IPS-NIHi11 (cell line): ENCODE results near the gene USP36.

Experiments used
- DNase-seq: peaks from one replicate; pipeline ENCODE4 v3.0.0; 2012; ENCODE audit warnings: mixed read lengths, low spot score

Gene USP36

DNA sequence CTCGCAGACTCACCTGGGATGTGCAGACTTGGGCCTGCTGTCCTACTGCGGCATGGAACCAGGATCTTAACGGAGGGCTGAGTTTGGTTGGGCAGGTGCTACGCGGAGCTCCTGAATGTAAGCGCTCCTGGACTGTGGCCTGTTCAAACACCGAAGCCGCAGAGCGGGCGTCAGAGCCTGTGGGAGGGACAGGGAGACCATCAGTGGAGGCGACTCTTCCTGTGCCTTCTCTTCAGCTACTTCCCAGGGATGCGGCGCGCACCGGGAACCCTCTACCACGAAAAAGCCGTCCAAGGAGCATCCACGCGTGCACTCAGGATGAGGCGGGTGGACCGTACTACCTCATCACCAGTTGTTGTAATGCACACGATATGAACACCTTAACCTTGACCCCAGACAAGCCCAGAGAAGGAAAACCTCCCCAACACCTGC is 2.0 kb downstream of the USP36 start:
- DNase-seq, result no peak

DNA sequence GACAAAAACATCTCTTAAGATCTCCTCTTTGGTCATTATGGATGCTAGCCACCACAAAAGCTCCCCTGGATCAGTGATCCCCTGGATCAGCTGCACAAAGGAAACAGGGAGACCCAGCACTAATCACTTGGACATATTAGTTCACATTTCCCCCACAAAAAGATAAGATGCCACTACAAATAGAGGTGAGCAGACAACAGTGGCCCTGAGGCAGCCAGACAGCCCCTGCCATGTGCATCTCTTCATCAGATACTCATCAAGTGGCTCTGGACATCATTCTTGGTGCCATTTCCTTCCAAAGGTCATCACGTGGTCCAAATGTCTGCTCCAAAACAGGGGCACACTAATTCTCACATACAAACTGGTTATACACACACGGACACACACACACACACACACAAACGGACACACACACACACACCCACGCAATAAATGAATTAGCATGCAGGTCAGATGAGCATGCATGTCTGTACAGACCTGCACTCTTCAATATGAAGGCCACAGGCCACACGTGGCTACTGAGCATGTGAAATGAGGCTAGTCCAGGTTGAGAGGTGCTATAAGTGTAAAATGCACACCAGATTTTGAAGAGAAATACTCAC is 4.1 kb downstream of the USP36 start:
- no peak for DNase-seq

DNA sequence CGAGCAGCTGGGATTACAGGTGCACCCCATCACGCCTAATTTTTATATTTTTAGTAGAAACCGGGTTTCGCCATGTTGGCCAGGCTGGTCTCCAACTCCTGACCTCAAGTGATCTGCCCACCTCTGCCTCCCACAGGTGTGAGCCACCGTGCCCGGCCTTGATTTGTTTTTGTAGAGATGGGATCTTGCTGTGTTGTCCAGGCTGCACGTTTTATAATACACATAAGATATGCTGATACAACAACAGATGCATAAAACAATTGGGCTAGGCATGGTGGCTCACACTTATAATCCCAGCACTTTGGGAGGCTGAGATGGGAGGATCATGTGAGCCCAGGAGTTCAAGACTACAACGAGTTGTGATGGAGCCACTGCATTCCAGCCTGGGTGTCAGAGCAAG is 6.0 kb downstream of the USP36 start:
- no peak for DNase-seq

DNA sequence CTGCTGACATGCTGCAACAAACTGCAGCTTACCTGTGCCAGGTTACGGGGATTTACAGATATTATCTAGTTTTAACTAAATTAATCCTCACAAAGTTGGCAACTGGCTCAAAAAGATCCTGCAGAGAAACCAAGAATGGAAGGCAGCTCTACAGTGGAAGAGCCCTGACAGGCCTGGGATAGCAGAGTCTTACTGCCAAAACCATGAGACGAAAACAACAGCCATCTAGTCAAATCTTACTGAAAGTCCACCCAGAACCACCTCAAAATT is 8.1 kb downstream of the USP36 start:
- DNase-seq, result no peak

DNA sequence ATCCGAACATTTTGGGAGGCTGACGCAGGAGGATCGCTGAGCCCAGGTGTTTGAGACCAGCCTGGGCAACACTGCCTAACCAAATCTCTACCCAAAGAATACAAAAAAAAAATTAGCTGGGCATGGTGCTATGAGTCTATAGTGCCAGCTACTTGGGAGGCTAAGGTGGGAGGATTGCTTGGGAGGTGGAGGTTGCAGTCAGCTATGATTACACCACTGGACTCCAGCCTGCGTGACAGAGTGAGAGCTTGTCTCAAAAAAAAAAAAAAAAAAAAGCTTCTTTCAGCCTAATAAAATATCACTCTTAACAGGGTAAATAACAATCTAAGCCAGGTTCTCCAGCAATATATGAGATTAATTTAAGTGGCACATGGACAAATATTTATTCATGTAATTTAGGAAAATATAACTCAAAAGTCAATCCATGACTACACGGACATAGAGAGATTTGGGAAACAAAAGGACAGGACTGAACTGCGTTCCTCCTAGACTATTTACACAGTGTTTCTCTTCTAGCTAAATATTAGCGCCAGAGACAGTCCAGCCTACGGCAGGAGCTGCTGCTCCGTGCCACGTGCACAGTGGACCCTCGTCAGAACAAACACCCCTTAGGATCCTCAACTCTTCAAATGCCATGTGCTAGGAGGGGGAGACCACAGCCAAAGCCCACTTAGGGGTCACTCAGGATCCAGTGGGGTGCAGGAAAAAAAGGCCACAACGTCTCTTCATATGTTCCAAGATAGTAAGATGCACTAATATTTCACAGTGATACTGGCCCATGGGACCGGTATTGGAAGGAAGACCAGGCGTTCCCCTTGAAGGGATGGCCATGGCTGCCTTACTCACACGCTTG is 8.7 kb downstream of the USP36 start:
- no peak for DNase-seq

DNA sequence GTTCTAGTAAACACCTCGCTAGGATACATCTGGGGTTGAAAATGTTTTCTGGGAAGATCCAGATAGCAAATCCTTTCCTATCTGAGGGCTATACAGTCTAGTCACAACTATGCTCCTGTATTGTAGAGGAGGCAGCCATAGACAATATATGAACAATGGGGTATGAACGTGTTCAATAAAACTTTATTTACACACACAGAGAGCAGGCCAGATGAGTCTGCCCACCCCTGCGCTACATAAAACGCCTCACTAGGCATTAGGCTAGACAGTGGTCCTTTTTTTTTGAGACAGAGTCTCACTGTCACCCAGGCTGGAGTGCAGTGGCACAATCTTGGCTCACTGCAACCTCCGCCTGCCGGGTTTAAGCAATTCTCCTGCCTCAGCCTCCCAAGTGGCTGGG is 11.1 kb downstream of the USP36 start:
- DNase-seq, result no peak

DNA sequence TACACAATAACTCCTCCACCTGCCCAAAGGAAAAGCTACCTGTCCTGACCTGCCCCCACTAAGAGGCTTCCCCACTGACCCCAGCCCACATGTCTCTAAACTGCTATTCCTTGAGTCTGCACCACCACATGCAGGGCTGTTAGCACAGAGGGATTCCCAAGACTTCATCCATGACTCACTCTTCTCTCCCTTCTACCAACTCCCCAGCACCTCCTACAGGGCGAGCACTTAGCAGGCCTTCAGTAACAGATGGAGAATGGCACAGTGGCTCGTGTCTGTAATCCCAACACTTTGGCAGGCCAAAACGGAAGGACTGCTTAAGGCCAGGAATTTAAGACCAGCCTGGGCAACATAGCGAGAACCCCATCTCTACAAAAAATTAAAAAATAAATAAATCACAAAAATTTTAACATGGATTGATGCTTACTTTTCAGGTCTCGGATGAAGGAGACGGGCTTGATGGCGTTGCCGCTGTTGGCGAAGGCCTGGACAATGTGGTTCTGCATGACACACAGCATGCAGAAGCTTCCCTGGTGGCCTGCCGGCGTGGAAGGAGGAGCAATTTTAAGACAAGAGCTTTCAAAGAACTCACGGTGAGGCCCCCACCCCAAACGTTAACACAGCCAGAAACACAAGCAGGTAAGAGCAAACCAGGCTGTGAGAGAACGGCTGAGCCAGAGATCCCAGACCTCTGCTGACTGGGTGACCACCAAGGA is 12.0 kb downstream of the USP36 start:
- DNase-seq, result no peak

DNA sequence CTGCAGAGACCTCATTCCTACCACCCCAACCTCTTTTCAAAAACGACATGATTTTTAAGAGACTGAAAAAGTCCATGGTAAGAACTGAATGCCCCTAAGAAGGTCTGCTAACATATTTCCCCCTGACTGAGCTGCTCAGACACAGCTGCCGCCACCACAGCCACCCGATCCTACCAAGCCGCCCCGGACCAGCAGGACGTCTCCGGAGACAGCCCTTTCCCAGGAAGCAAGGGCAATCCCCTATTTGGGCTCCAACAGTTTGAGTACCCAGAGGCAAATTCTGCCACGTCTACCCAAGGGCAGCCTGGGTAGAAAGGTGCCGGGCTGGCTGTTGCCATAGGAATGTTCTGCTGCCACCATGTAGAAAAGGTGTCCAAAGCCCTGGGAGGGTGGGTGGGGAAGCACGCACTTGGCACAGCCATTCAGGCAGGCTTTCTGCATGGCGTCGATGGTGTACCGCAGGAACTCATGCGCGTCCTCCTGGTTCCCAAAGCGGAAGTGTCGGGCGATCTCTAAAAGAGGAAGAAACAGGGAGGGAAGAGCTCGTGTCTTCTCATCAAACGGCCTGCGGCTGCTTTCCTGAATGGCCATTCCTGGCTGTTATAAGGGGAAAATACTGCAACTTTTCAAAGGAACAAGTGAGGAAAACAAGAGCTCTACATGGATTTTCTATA is 13.6 kb downstream of the USP36 start:
- no peak for DNase-seq

DNA sequence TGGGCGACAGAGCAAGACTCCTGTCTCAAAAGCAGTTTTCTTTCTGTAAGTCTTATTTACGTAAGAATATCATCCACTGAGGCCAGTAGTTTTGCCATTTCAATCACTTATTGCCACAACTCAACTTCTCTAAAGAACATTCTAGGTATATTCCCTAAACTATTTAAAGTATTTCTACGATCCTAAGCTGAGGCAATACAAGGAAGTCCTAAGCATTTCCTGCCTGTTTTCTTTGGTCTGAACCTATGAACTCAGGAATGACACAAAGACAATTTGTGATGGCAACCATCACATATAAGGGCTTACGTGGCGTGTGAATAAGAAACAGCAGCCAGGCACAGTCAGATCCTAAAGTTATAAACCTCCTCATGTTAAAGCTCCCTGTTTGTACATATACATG is 14.2 kb downstream of the USP36 start:
- DNase-seq, result no peak

DNA sequence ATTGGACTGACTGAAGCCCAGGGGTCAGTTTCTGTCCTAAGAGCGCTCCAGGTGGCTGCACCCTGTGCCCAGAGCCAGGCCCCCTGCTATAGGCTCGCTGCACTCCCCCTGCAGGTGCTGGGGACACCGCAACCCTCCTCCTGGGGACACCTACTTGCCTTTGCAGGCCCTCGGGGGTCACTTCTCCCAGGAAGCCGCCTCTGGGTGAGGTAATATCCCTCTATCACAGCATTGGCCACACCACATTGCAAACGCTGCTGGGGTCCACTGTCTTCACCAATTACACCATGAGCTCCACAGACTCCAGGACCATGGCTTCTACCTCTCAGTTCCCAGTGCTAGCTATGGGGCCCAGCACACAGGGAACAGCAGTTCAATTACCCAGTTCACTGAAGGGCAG is 14.9 kb downstream of the USP36 start:
- DNase-seq, result no peak

DNA sequence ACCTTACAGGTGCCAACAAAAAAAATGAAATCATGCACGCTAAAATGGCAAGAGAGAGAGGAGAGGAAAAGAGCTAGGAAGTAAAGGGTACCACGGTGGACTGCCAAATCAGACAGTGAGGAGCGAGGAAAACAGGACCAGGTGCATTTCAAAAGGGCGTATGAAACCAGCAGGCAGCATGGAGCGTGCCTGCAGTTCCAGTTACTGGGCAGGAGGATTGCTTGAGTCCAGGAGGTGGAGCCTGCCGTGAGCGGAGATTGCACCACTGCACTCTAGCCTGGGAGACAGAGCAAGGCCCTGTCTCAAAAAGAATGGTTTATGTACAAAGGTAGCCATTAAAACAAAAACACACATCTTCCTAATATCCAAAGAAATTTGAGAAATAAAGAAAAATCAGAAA is 16.4 kb downstream of the USP36 start:
- no peak for DNase-seq

DNA sequence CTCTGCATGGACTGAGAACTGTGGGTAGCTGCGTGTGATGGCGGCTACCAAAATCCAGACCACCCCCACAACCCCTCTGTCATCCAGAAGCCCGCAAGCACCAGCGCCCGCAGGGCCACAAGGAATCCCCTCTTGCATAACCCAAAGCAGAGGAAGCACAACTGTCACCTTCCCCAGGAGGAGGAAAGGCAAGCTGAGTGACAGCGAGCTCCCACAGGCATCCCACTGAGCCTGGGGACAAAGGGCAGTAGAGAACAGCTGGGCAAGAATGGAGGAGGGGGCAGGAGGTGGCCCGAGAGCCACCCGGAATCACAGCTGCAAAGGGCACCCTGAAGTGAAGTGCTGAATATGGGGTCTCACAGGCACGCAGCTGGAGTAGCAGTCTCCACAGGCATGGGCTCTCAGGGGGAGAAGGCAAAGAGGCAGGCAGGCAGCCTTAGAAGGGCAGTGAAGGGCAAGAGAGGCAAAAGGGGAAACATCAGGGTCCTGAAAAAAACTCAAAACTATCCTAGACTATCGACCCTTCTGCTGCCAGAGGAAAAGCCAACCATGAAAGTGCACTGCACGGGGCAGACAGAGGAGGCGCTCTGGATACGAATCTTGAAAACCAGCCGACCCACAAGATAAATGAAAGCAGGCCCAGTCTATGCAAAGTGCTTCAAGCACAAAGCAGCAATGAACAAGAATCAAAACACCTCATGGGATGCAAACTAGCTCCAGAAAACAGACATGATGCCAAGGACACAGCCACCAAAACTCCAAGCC is 17.1 kb downstream of the USP36 start:
- no peak for DNase-seq

DNA sequence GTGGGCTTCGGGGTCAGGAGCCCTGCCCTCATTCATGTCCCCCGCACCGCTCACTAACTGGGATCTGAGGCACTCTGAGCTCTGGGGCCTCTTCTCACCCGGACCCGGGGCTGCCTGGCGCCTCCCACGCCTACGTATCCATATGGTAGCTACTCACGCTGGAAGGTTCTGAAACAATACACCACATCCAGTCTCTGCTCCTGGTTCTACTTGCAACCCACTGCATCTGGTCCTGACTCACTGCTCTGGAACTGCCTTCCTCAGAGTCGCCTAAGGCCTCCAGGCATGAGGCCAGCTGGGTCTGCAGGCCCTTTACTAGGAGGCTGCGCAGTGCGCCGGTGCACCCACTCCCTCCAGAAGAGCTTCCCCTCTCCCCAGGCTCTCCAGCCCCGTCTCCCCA is 18.1 kb downstream of the USP36 start:
- DNase-seq, result no peak

DNA sequence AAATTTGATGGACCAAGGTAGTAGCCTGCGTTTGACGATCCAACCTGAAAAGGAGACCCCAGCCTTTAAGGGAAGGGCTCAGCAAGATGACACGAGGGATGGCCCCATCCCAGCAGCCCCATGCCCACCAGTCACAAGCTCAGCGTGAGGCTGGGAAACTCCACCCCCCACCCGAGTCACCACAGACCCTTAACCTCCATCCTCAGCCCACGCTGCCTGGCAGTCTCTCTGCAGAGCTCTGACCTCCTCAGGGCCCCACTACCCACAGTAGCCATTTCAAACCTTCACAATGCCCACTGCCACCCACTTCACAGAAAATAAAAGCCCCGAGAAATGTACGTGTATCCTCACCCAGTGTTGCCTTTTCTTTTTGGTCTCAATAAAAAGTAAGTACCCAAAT is 18.7 kb downstream of the USP36 start:
- DNase-seq, result no peak

DNA sequence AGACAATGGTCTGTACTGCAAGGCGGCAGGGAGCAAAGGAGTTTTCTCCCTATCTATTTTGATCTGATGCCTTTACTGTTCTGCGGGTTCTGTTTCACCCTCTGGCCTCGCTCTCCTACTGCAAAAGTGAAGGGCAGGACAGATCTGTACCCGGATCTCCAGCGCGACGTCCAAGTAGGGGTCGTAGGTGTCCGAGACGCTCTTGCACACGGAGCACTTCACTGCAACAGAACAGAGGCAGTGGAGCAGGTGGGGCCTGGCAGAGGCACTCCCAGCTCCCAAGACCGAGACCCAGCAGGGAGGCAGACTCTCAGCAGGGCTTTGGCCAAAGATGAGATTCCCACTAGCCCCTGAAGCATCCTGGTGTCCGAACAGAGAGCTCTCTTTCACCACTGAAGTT is 19.8 kb downstream of the USP36 start:
- no peak for DNase-seq

DNA sequence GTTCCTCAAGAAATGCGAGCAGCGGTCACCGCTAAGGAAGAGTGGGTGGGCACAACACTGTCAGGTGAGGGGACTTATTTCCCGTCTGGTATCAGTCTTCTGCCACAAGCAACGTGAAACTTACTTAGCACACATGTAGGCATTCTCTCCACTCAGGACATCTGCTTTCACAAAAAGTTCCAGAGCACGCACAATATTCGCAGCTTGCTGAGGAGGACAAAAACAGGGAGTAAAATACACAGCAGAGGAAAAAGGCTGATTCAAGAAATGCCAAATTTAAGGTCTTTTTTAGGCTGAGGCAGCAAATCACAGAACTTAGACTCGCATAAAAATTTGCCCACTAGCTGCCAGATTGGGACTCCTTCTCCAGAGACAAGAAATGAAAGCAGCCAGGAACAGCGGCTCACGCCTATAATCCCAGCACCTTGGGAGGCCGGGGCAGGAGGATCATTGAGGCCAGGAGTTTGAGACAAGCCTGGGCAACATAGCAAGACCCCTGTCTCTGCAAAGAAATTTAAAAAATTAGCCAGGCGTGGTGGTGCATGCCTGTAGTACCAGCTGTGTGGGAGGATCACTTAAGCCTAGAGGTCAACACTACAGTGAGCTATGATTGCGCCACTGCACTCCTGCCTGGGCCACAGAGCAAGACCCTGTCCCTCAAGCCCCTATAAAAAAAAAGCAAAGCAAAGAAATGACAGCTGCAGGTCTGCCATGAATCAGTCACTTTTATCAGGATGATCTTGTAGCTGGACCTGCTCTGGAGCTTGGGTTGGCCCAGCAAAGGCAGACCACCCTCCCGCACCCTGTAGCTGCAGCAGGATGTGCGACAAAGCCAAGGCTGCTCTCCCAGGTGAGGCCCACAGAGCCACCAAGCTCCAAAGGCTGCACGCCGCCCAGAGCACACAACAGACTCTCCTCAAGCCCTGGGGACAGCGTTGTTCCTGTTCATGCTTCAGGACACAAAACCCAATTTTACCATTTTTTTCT is 20.5 kb downstream of the USP36 start:
- no peak for DNase-seq

DNA sequence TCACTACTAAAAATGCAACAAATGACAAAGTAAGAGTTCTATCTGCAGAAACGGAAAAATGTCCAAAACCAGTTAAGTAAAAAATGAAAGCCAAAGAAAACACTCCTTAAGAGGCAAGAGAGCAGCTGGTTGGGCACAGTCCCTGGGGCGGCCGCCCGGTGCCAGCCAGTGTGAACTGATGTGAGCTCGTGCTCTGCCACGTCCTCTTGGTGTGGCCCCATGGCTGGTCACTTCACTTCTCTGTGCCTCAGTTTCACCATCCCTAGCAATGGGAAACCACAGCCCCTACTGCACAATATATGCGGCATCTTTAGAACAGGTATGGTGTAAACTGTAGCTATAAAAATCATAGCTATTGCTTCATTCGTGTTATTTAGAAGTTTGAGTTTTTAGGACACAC is 21.2 kb downstream of the USP36 start:
- DNase-seq, result no peak

DNA sequence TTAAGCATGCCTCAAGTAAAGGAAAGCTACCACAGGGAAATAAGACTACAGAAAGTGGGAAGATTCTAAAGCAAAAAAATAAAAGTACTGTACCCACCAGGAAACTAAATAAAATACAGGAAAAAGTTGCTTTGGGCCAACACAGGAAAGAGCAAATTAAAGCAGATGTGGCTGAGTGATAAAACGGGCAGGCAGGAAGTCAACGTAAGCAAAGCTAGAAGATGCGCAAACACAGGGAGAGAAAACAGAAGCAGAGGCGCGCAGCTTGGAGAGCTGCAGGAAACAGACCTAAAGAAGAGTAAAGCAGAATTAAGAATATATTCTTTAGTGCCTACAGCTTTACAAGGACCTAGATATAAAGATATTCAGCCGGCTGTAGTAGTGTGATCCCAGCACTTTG is 21.7 kb downstream of the USP36 start:
- no peak for DNase-seq

DNA sequence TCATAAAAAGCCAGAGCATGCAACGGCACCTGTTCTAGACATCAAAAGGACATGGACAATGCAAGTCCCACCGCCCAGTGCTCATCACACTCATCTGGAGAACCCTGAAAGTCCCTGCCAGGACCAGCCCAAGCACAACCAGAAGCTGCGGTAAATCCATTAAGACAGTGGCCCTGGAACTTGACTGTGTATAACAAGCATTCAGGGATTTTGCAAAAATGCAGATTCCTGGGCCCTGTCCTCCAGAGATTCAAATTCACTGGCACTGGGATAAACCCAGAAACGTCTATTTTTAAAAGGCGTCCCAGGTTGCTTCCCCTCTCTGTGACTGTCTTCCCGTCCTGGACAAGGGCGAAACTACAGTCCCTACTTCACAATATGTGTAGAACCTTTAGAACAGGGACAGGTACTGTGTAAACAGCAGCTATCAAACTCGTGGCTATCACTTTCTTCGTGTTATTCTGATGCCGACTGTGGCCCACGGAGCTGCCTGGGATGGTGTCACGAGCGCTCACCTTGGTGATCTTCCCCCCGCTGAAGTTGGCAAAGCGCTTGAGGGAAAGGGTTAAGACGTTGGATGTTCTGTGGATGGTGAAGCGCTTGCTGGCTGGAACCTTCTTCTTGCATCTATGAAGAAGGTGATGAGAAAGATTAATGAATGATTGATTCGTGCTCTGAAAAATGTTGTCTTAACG is 22.3 kb downstream of the USP36 start:
- no peak for DNase-seq

DNA sequence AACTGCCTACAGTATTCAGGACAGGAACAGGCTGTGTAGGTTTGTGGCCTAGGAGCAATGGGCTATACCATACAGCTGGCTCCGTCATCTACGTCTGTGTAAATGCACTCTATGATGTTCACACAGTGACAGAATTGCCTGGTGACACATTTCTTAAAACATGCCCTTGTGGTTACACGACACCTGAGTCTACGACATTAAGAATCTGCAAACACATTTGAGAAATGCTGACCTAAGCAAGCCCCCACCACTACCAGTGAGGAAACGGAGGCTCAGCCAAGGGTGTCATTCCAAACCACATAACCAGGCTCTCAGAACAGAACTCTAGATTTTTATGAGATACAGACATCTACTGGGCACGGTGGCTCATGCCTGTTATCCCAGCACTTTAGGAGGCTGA is 23.5 kb downstream of the USP36 start:
- no peak for DNase-seq
